ENCODE results near the gene MPI.

DNA sequence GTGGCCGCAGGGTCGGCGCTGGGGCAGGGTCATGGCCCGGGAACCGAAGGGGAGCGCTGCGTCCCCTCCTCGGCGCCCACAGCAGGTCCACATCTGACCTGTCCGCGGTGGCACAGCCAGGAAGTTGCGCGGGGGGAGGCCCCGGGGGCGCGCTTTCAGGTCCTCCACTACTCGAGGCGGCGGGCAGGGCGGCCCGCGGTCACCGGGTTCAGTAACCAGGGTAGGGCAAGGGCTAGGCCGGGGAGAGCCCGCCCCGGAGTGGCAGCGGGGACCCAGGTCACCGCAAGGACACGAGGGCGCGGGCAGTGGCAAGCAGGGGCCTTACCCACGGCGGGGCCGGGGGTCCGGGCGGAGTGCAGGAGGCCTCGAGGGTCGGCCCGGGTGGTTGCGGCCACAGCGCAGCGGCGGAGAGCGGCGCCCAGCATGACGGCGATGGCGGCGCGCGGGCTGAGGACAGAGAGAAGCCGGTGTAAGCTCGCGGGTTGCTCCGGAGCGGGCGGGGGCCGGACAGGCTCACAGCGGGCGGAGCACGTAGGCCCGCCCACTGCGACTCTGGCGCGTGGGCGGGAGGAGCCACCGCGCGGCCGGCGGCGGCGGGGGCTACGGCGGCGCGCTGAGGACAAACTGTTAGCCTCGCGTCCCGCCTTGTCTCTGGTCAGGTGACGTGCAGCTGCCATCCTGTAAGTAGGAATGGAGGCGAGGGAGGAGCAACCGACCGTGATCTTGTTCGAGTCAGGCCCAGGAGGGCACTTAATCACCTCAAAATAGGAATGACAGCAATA, 47.9 kb downstream of the MPI start, which contains the start of gene COX5A:
- TF ChIP-seq, protein P1, sequence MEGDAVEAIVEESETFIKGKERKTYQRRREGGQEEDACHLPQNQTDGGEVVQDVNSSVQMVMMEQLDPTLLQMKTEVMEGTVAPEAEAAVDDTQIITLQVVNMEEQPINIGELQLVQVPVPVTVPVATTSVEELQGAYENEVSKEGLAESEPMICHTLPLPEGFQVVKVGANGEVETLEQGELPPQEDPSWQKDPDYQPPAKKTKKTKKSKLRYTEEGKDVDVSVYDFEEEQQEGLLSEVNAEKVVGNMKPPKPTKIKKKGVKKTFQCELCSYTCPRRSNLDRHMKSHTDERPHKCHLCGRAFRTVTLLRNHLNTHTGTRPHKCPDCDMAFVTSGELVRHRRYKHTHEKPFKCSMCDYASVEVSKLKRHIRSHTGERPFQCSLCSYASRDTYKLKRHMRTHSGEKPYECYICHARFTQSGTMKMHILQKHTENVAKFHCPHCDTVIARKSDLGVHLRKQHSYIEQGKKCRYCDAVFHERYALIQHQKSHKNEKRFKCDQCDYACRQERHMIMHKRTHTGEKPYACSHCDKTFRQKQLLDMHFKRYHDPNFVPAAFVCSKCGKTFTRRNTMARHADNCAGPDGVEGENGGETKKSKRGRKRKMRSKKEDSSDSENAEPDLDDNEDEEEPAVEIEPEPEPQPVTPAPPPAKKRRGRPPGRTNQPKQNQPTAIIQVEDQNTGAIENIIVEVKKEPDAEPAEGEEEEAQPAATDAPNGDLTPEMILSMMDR (conservative IDR thresholded peaks at IDR 0.05; ENCODE audit: low read depth in 2 of 2), result no peak
- peak; percentile 95 for TF ChIP-seq POLR2AphosphoS5 (IDR thresholded peaks at IDR 0.05; ENCODE audit: low read depth)

All from GM23338 (cell line).